GM19372 (cell line): ENCODE measurements around the gene TMEM80.
"Not testable (repeated sequence)": the region's sequence is repeated elsewhere in the genome, so short reads cannot be mapped to it uniquely, and the experiment has no call there.

Source experiments
- ATAC-seq: cut with Tn5 transposase; IDR thresholded peaks from one replicate; pipeline ENCODE4 v1.9.1; 2021; ENCODE audit warnings: mild to moderate bottlenecking, low read depth, moderate library complexity; ENCODE audit not compliant: unreplicated experiment

TMEM80 gene

GRCh38 chr11:695538-696248 is at the start of gene TMEM80:
TSS of gene TMEM80 (plus strand) at chr11:695816. CDS start at chr11:695828, 12 bp downstream.
- peak; percentile 64 for ATAC-seq

- ATAC-seq: no peak
These were observed 49.4 kb upstream of the TMEM80 start for GRCh38 chr11:646214-646613.

- not testable (repeated sequence) for ATAC-seq
These were observed 47.9 kb upstream of the TMEM80 start for GRCh38 chr11:647672-648158.

GRCh38 chr11:650482-650881 is 45.1 kb upstream of the TMEM80 start:
- no peak for ATAC-seq

GRCh38 chr11:653136-653535 is 42.5 kb upstream of the TMEM80 start:
- not testable (repeated sequence) for ATAC-seq

- no peak for ATAC-seq
These were observed 41.8 kb upstream of the TMEM80 start for GRCh38 chr11:653837-654236.

- ATAC-seq: not testable (repeated sequence)
These were observed 41.2 kb upstream of the TMEM80 start for GRCh38 chr11:654444-654843.

GRCh38 chr11:655036-655726 is 40.4 kb upstream of the TMEM80 start:
- no peak for ATAC-seq

GRCh38 chr11:656426-656825 is 39.2 kb upstream of the TMEM80 start:
- ATAC-seq: no peak

GRCh38 chr11:656866-657265 is 38.8 kb upstream of the TMEM80 start:
- ATAC-seq: no peak

GRCh38 chr11:657691-658126 is 37.9 kb upstream of the TMEM80 start:
- no peak for ATAC-seq

GRCh38 chr11:659532-660085 is 36.0 kb upstream of the TMEM80 start:
- ATAC-seq: no peak

GRCh38 chr11:660281-660680 is 35.3 kb upstream of the TMEM80 start:
- ATAC-seq: no peak

GRCh38 chr11:660681-661444 is 34.8 kb upstream of the TMEM80 start:
- no peak for ATAC-seq

GRCh38 chr11:662689-663274 is 32.8 kb upstream of the TMEM80 start:
- ATAC-seq: no peak

GRCh38 chr11:665062-665703 is 30.4 kb upstream of the TMEM80 start:
- ATAC-seq: no peak

GRCh38 chr11:665704-666281 is 29.8 kb upstream of the TMEM80 start:
- ATAC-seq: no peak

- no peak for ATAC-seq
These were observed 21.8 kb upstream of the TMEM80 start for GRCh38 chr11:673866-674265.

GRCh38 chr11:674406-674805 is 21.2 kb upstream of the TMEM80 start:
- no peak for ATAC-seq

GRCh38 chr11:678297-678696 is 17.3 kb upstream of the TMEM80 start:
- no peak for ATAC-seq
